Skeletal muscle satellite cell (primary cell): ENCODE measurements around the gene HINFP.

Experiments used
- H3K27me3 ChIP-seq: 2 replicates; pipeline ENCODE4 v1.7.0; 2013; ENCODE audit warnings: low read length; ENCODE audit not compliant: control insufficient read depth, insufficient read depth
- H3K36me3 ChIP-seq: 2 replicates; pipeline ENCODE4 v1.7.0; 2013; ENCODE audit warnings: mild to moderate bottlenecking, control low read depth, low read length; ENCODE audit not compliant: insufficient read depth
- H3K4me1 ChIP-seq: 2 replicates; pipeline ENCODE4 v1.7.0; 2013; ENCODE audit warnings: low read length; ENCODE audit not compliant: control insufficient read depth, insufficient read depth
- H3K4me2 ChIP-seq: 2 replicates; pipeline ENCODE4 v1.7.0; 2013; ENCODE audit warnings: mild to moderate bottlenecking, low read length
- H3K4me3 ChIP-seq: 2 replicates; pipeline ENCODE4 v1.7.0; 2013; ENCODE audit warnings: low read length
- H3K9ac ChIP-seq: 2 replicates; pipeline ENCODE4 v1.7.0; 2013; ENCODE audit warnings: mild to moderate bottlenecking, low read depth, low read length, moderate library complexity
- H3K9me3 ChIP-seq: replicated peaks from 2 replicates; pipeline ENCODE4 v1.7.0; 2013; ENCODE audit warnings: mild to moderate bottlenecking, control low read depth, low read length

HINFP gene

GRCh38 chr11:119152043-119152442, 30.7 kb downstream of the HINFP start:
- H3K4me3 ChIP-seq, result no peak overlapping the region
- H3K4me1 ChIP-seq, result peaks cover 8% of the 10 kb centered on the region
- no peak overlapping the region for H3K9ac ChIP-seq
- no peak overlapping the region for H3K4me2 ChIP-seq
- H3K27me3 ChIP-seq, result peaks cover 62% of the 10 kb centered on the region
- H3K9me3 ChIP-seq, result no peaks in the 10 kb centered on the region
- no peaks in the 10 kb centered on the region for H3K36me3 ChIP-seq

- H3K4me3 ChIP-seq, result no peak overlapping the region
- no peak overlapping the region for H3K4me2 ChIP-seq
- peaks cover 62% of the 10 kb centered on the region for H3K27me3 ChIP-seq
- no peaks in the 10 kb centered on the region for H3K9me3 ChIP-seq
- peaks cover 8% of the 10 kb centered on the region for H3K4me1 ChIP-seq
- no peak overlapping the region for H3K9ac ChIP-seq
- H3K36me3 ChIP-seq, result no peaks in the 10 kb centered on the region
Measured at GRCh38 chr11:119152604-119153003, 31.2 kb downstream of the HINFP start.

GRCh38 chr11:119153049-119153818, 31.9 kb downstream of the HINFP start:
- peaks cover 55% of the 10 kb centered on the region for H3K27me3 ChIP-seq
- no peaks in the 10 kb centered on the region for H3K9me3 ChIP-seq
- no peak overlapping the region for H3K4me2 ChIP-seq
- H3K4me1 ChIP-seq, result peaks cover 8% of the 10 kb centered on the region
- no peak overlapping the region for H3K4me3 ChIP-seq
- no peaks in the 10 kb centered on the region for H3K36me3 ChIP-seq
- H3K9ac ChIP-seq, result no peak overlapping the region

GRCh38 chr11:119154178-119154577, 32.8 kb downstream of the HINFP start:
- no peak overlapping the region for H3K4me3 ChIP-seq
- no peaks in the 10 kb centered on the region for H3K9me3 ChIP-seq
- H3K4me1 ChIP-seq, result peaks cover 4% of the 10 kb centered on the region
- peaks cover 50% of the 10 kb centered on the region for H3K27me3 ChIP-seq
- no peak overlapping the region for H3K9ac ChIP-seq
- H3K36me3 ChIP-seq, result no peaks in the 10 kb centered on the region
- no peak overlapping the region for H3K4me2 ChIP-seq

- Histone ChIP-seq H3K4me1 (no peaks in the 10 kb centered on the region), H3K27me3 (peaks cover 46% of the 10 kb centered on the region), H3K9me3 (no peaks in the 10 kb centered on the region), H3K9ac (no peak overlapping the region), H3K4me3 (no peak overlapping the region), H3K4me2 (no peak overlapping the region), H3K36me3 (no peaks in the 10 kb centered on the region)
Measured at GRCh38 chr11:119155733-119156492, 34.5 kb downstream of the HINFP start.

GRCh38 chr11:119156496-119156895, 35.1 kb downstream of the HINFP start:
- no peak overlapping the region for H3K4me3 ChIP-seq
- H3K27me3 ChIP-seq, result peaks cover 45% of the 10 kb centered on the region
- no peak overlapping the region for H3K9ac ChIP-seq
- no peaks in the 10 kb centered on the region for H3K9me3 ChIP-seq
- no peaks in the 10 kb centered on the region for H3K4me1 ChIP-seq
- H3K4me2 ChIP-seq, result no peak overlapping the region
- H3K36me3 ChIP-seq, result no peaks in the 10 kb centered on the region

GRCh38 chr11:119157063-119157462, 35.7 kb downstream of the HINFP start:
- Histone ChIP-seq H3K4me2 (no peak overlapping the region), H3K9ac (no peak overlapping the region), H3K27me3 (peaks cover 48% of the 10 kb centered on the region), H3K9me3 (no peaks in the 10 kb centered on the region), H3K4me1 (no peaks in the 10 kb centered on the region), H3K4me3 (no peak overlapping the region), H3K36me3 (no peaks in the 10 kb centered on the region)

GRCh38 chr11:119158467-119158866, 37.1 kb downstream of the HINFP start:
- H3K9me3 ChIP-seq, result no peaks in the 10 kb centered on the region
- no peaks in the 10 kb centered on the region for H3K4me1 ChIP-seq
- H3K4me2 ChIP-seq, result no peak overlapping the region
- no peaks in the 10 kb centered on the region for H3K36me3 ChIP-seq
- H3K9ac ChIP-seq, result no peak overlapping the region
- peaks cover 39% of the 10 kb centered on the region for H3K27me3 ChIP-seq
- no peak overlapping the region for H3K4me3 ChIP-seq

- no peaks in the 10 kb centered on the region for H3K36me3 ChIP-seq
- H3K4me2 ChIP-seq, result no peak overlapping the region
- no peaks in the 10 kb centered on the region for H3K4me1 ChIP-seq
- no peak overlapping the region for H3K9ac ChIP-seq
- no peaks in the 10 kb centered on the region for H3K9me3 ChIP-seq
- H3K4me3 ChIP-seq, result no peak overlapping the region
- H3K27me3 ChIP-seq, result peaks cover 24% of the 10 kb centered on the region
Measured at GRCh38 chr11:119160151-119160550, 38.8 kb downstream of the HINFP start.

GRCh38 chr11:119161871-119162270, 40.5 kb downstream of the HINFP start:
- Histone ChIP-seq H3K9ac (no peak overlapping the region), H3K36me3 (no peaks in the 10 kb centered on the region), H3K27me3 (peaks cover 22% of the 10 kb centered on the region), H3K4me2 (no peak overlapping the region), H3K9me3 (no peaks in the 10 kb centered on the region), H3K4me3 (no peak overlapping the region), H3K4me1 (peaks cover 6% of the 10 kb centered on the region)

GRCh38 chr11:119166368-119167076, 45.1 kb downstream of the HINFP start:
- Histone ChIP-seq H3K27me3 (peaks cover 11% of the 10 kb centered on the region), H3K4me1 (peaks cover 17% of the 10 kb centered on the region), H3K4me3 (no peak overlapping the region), H3K4me2 (peak overlapping the region; percentile 10), H3K36me3 (no peaks in the 10 kb centered on the region), H3K9me3 (no peaks in the 10 kb centered on the region), H3K9ac (no peak overlapping the region)
